ENCODE results near the gene ZMIZ2.

- TF ChIP-seq, protein P1, sequence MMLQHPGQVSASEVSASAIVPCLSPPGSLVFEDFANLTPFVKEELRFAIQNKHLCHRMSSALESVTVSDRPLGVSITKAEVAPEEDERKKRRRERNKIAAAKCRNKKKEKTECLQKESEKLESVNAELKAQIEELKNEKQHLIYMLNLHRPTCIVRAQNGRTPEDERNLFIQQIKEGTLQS (IDR thresholded peaks at IDR 0.05): no peak
- TF ChIP-seq MAX (IDR thresholded peaks at IDR 0.05): no peak
- no peak for TF ChIP-seq POLR2A (IDR thresholded peaks at IDR 0.05; ENCODE audit: borderline replicate concordance, extremely low read depth, insufficient read depth, insufficient read length)
- TF ChIP-seq CTCF (IDR thresholded peaks at IDR 0.05 in 2 of 3, conservative IDR thresholded peaks at IDR 0.05 in 1 of 3; ENCODE audit: borderline replicate concordance in 1 of 3, insufficient read depth in 1 of 3, low read depth in 2 of 3, low read length in 2 of 3): no peak
- TF ChIP-seq ELF1 (IDR thresholded peaks at IDR 0.05; ENCODE audit: borderline replicate concordance, low read depth): no peak
- TF ChIP-seq EZH2 (IDR thresholded peaks at IDR 0.05): no peak
- TF ChIP-seq, protein P2, sequence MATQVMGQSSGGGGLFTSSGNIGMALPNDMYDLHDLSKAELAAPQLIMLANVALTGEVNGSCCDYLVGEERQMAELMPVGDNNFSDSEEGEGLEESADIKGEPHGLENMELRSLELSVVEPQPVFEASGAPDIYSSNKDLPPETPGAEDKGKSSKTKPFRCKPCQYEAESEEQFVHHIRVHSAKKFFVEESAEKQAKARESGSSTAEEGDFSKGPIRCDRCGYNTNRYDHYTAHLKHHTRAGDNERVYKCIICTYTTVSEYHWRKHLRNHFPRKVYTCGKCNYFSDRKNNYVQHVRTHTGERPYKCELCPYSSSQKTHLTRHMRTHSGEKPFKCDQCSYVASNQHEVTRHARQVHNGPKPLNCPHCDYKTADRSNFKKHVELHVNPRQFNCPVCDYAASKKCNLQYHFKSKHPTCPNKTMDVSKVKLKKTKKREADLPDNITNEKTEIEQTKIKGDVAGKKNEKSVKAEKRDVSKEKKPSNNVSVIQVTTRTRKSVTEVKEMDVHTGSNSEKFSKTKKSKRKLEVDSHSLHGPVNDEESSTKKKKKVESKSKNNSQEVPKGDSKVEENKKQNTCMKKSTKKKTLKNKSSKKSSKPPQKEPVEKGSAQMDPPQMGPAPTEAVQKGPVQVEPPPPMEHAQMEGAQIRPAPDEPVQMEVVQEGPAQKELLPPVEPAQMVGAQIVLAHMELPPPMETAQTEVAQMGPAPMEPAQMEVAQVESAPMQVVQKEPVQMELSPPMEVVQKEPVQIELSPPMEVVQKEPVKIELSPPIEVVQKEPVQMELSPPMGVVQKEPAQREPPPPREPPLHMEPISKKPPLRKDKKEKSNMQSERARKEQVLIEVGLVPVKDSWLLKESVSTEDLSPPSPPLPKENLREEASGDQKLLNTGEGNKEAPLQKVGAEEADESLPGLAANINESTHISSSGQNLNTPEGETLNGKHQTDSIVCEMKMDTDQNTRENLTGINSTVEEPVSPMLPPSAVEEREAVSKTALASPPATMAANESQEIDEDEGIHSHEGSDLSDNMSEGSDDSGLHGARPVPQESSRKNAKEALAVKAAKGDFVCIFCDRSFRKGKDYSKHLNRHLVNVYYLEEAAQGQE (IDR thresholded peaks at IDR 0.05; ENCODE audit: low read depth): no peak
- no peak for TF ChIP-seq JUND (IDR thresholded peaks at IDR 0.05)
- no peak for TF ChIP-seq RAD21 (IDR thresholded peaks at IDR 0.05; ENCODE audit: low read depth)
- no peak for TF ChIP-seq TCF7L2 (IDR thresholded peaks at IDR 0.05; ENCODE audit: borderline replicate concordance, extremely low read depth, insufficient read depth, insufficient read length)
- no peak for TF ChIP-seq EZH2phosphoT487 (IDR thresholded peaks at IDR 0.05; ENCODE audit: borderline replicate concordance)
- TF ChIP-seq POLR2AphosphoS5 (IDR thresholded peaks at IDR 0.05; ENCODE audit: low read depth, low read length): no peak
- no peak for TF ChIP-seq CEBPB (IDR thresholded peaks at IDR 0.05; ENCODE audit: low read depth)
- no peak for TF ChIP-seq SIN3A (IDR thresholded peaks at IDR 0.05; ENCODE audit: low read depth)
Observed at GRCh38 chr7:44799939-44800338, 51.3 kb downstream of the ZMIZ2 start.

Measured in HCT116 (cell line).